Activated CD4-positive, alpha-beta T cell treated with anti-CD3 and anti-CD28 coated beads, Interleukin-2, amount 10 ng/mL, durations not matched to agents 7 days and 5 days (primary cell): ENCODE measurements around the gene GPC6. TPM values are rescaled to one million over a fixed set of nuclear protein-coding genes. Genes with fewer than 3 reads are reported as not detected.

ENCODE experiments used
- CTCF ChIA-PET: fragments of 350-600 bp; sonication (Branson Sonifier 250); formaldehyde crosslinking; loops from one replicate; lab custom pipeline; 2021; ENCODE audit warnings: antibody characterized with exemption; lab: Charles Lee
- POLR2A ChIA-PET: fragments of 350-600 bp; sonication (Branson Sonifier 250); formaldehyde crosslinking; loops from one replicate; lab custom pipeline; 2021; ENCODE audit warnings: antibody characterized with exemption; lab: Charles Lee
- DNase-seq: peaks from one replicate; pipeline ENCODE4 v3.0.0-alpha.2; 2020
- H3K27ac Mint-ChIP-seq: one replicate; pipeline ENCODE4 v1.8.0; 2021; ENCODE audit warnings: mild to moderate bottlenecking, moderate library complexity, mixed read lengths
- H3K27me3 Mint-ChIP-seq: one replicate; pipeline ENCODE4 v1.8.0; 2021; ENCODE audit warnings: mixed read lengths
- H3K36me3 Mint-ChIP-seq: one replicate; pipeline ENCODE4 v1.8.0; 2021; ENCODE audit warnings: low read depth, mixed read lengths
- H3K4me1 Mint-ChIP-seq: one replicate; pipeline ENCODE4 v1.8.0; 2021; ENCODE audit warnings: mixed read lengths
- H3K4me3 Mint-ChIP-seq: one replicate; pipeline ENCODE4 v1.8.0; 2021; ENCODE audit warnings: mild to moderate bottlenecking, moderate library complexity, mixed read lengths
- H3K9me3 Mint-ChIP-seq: one replicate; pipeline ENCODE4 v1.8.0; 2021; ENCODE audit warnings: mixed read lengths
- total RNA-seq, 2 experiments: library from RNA; stranded (reverse); gene quantifications; one replicate each; pipeline ENCODE4 v1.2.3, GENCODE V29; 2021

The GPC6 gene
- total RNA-seq, 2 experiments from 2014 or later = not detected

GRCh38 chr13:93621966-93622365 lies 395.4 kb downstream of the GPC6 start:
- no peaks in the 10 kb centered on the region for H3K36me3 Mint-ChIP-seq
- no peak overlapping the region for H3K4me3 Mint-ChIP-seq
- no peaks in the 10 kb centered on the region for H3K27me3 Mint-ChIP-seq
- POLR2A ChIA-PET = no interaction called here
- no peak overlapping the region for H3K27ac Mint-ChIP-seq
- CTCF ChIA-PET = no interaction called here
- H3K9me3 Mint-ChIP-seq = no peaks in the 10 kb centered on the region
- no peak for DNase-seq
- H3K4me1 Mint-ChIP-seq = no peaks in the 10 kb centered on the region

DNA sequence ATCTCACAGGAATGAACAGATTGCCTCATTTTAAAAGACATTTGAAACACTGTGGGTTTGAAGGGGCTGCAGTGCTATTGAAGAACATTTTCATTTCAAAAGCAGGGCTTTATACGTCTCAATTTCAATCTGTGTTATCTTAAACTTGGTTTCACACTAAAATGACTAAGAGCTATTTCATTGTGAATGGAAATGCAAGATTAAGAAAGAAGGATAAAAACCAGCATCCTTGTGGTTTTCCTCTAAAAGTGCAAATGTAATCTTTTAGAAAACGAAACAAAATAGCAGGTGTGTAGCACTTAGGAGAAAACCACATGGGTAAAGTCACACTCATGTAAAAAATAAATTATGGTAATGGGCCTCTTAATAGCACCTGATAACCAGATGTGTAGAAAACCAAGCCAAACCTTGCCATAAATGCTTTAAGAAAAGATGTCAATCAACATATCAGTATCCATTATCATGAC lies 397.7 kb downstream of the GPC6 start:
- no peak for DNase-seq
- ChIA-PET POLR2A (no interaction called here), CTCF (no interaction called here)
- no peaks in the 10 kb centered on the region for H3K36me3 Mint-ChIP-seq
- no peak overlapping the region for H3K4me3 Mint-ChIP-seq
- no peaks in the 10 kb centered on the region for H3K9me3 Mint-ChIP-seq
- no peak overlapping the region for H3K27ac Mint-ChIP-seq
- H3K27me3 Mint-ChIP-seq = no peaks in the 10 kb centered on the region
- no peaks in the 10 kb centered on the region for H3K4me1 Mint-ChIP-seq

DNA sequence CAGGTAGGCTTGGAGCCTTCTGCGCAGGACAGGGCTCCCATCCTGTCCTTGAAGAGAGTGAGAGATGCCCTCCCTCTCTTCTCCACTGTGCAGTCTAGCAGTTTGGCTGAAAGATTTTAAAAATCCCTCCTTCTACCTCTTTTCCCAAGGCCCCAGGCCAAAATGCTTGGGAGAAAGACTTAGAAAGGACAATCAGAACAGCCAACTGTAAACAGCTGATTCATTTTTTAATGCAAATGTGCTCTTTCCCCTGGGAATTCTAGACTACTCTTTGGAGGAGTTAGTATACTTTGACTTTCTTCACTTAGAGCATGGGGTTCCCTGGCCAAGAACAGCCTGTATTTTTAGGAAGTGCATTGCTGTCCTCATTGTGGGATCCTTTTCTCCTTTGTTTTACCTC lies 398.9 kb downstream of the GPC6 start:
- Mint-ChIP-seq H3K9me3 (no peaks in the 10 kb centered on the region), H3K4me3 (no peak overlapping the region), H3K27me3 (no peaks in the 10 kb centered on the region), H3K36me3 (no peaks in the 10 kb centered on the region), H3K27ac (no peak overlapping the region), H3K4me1 (no peaks in the 10 kb centered on the region)
- CTCF ChIA-PET = interaction anchor here (0.6 kb wide), 1 partner anchor 1549 kb away, joined by 4 read pairs; no protein-coding TSS in a partner anchor
- POLR2A ChIA-PET = no interaction called here
- DNase-seq = no peak

DNA sequence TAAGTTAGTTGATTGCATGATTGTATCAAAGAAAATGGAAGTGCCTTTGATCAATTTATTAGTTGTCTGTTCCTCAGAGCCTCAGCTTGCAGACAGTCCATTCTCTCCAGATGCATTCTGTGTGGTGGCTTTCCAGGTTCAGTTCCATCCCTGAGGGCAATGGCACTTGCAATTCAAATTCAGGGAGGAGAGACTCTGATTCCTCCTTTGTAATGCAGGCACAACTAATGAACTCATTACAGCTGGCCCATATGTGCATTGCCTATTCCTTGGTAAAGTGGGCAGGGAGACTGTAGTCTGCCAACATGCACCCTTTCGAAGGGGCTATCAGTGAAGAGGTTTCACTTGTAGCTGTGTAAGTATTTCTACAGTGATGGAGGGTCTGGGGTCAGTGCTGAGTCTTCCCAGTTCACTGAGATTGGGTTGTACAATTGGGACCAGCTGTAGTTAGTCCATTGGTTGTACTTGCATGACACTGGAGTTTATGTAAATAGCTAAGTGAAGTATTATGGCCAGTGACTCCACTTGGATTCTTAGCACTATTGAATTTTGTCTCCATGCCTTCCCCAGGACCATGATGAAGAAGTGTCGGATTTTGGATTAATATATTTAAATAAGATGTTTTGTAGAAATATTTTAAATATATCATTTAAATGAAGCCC lies 401.7 kb downstream of the GPC6 start:
- Mint-ChIP-seq H3K4me3 (no peak overlapping the region), H3K4me1 (no peaks in the 10 kb centered on the region), H3K36me3 (no peaks in the 10 kb centered on the region), H3K27me3 (no peaks in the 10 kb centered on the region), H3K9me3 (no peaks in the 10 kb centered on the region), H3K27ac (no peak overlapping the region)
- CTCF ChIA-PET = interaction anchor here (1.2 kb wide), 1 partner anchor 8 kb away, joined by 3 read pairs; no protein-coding TSS in a partner anchor
- POLR2A ChIA-PET = no interaction called here
- no peak for DNase-seq

DNA sequence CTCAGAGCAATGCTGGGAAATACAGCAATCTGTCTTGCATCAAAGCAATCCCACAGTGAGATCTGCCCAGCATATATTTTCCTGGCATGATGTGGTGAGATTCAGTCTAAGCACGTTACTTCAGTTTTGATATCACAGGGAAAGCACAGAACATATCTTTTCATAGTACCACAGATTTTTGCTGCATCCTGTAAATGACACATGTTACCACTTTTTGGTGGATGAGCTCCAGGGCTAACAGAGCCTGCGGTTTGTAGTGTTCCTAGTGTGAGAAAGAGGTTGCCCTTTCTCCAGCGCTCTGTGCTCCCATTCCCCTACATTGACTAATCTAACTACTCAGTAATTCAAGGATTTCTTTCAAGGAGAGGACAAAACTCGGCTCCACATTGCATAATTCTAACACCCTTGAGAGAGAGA lies 409.0 kb downstream of the GPC6 start:
- Mint-ChIP-seq H3K9me3 (no peaks in the 10 kb centered on the region), H3K4me1 (no peaks in the 10 kb centered on the region), H3K27me3 (no peaks in the 10 kb centered on the region), H3K4me3 (no peak overlapping the region), H3K27ac (no peak overlapping the region), H3K36me3 (no peaks in the 10 kb centered on the region)
- POLR2A ChIA-PET = no interaction called here
- DNase-seq = no peak
- CTCF ChIA-PET = no interaction called here

- Mint-ChIP-seq H3K4me1 (no peaks in the 10 kb centered on the region), H3K27ac (no peak overlapping the region), H3K27me3 (no peaks in the 10 kb centered on the region), H3K36me3 (no peaks in the 10 kb centered on the region), H3K4me3 (no peak overlapping the region), H3K9me3 (no peaks in the 10 kb centered on the region)
- ChIA-PET POLR2A (no interaction called here), CTCF (no interaction called here)
- no peak for DNase-seq
These were observed 411.2 kb downstream of the GPC6 start for GRCh38 chr13:93637852-93638251.

GRCh38 chr13:93640452-93640851 lies 413.8 kb downstream of the GPC6 start:
- DNase-seq = no peak
- no peak overlapping the region for H3K27ac Mint-ChIP-seq
- no peaks in the 10 kb centered on the region for H3K4me1 Mint-ChIP-seq
- CTCF ChIA-PET = no interaction called here
- H3K9me3 Mint-ChIP-seq = no peaks in the 10 kb centered on the region
- POLR2A ChIA-PET = no interaction called here
- H3K4me3 Mint-ChIP-seq = no peak overlapping the region
- H3K36me3 Mint-ChIP-seq = no peaks in the 10 kb centered on the region
- H3K27me3 Mint-ChIP-seq = no peaks in the 10 kb centered on the region

GRCh38 chr13:93646245-93646644 lies 419.6 kb downstream of the GPC6 start:
- ChIA-PET POLR2A (no interaction called here), CTCF (no interaction called here)
- Mint-ChIP-seq H3K4me1 (no peaks in the 10 kb centered on the region), H3K36me3 (no peaks in the 10 kb centered on the region), H3K27me3 (no peaks in the 10 kb centered on the region), H3K4me3 (no peak overlapping the region), H3K9me3 (no peaks in the 10 kb centered on the region), H3K27ac (no peak overlapping the region)
- no peak for DNase-seq

- Mint-ChIP-seq H3K36me3 (no peaks in the 10 kb centered on the region), H3K27me3 (no peaks in the 10 kb centered on the region), H3K27ac (no peak overlapping the region), H3K9me3 (no peaks in the 10 kb centered on the region), H3K4me3 (no peak overlapping the region), H3K4me1 (no peaks in the 10 kb centered on the region)
- POLR2A ChIA-PET = no interaction called here
- DNase-seq = no peak
- CTCF ChIA-PET = no interaction called here
These were observed 422.9 kb downstream of the GPC6 start for GRCh38 chr13:93649496-93649895.

GRCh38 chr13:93653776-93654175 lies 427.2 kb downstream of the GPC6 start:
- Mint-ChIP-seq H3K36me3 (no peaks in the 10 kb centered on the region), H3K4me1 (no peaks in the 10 kb centered on the region), H3K9me3 (no peaks in the 10 kb centered on the region), H3K4me3 (no peak overlapping the region), H3K27me3 (no peaks in the 10 kb centered on the region), H3K27ac (no peak overlapping the region)
- no peak for DNase-seq
- POLR2A ChIA-PET = no interaction called here
- CTCF ChIA-PET = no interaction called here

DNA sequence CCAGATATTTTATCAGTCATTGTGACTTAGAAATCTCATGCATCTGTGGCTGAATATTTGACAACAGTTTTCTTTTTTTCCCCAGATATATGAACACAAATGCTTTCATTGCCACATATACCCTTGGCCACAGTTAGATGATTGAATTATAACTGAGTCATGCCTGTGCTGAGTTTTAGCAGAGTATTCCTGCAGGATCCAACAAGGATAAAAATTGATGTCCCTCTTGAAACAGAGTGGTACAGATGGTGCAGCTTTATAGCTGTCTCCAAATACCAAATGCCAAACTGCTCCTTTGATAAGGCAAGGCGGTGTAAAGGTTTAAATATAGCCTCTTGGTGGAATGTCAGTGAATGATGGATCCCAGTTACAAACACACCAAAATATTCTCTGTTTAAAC lies 428.5 kb downstream of the GPC6 start:
- no peak overlapping the region for H3K27ac Mint-ChIP-seq
- ChIA-PET CTCF (no interaction called here), POLR2A (no interaction called here)
- H3K36me3 Mint-ChIP-seq = no peaks in the 10 kb centered on the region
- no peaks in the 10 kb centered on the region for H3K9me3 Mint-ChIP-seq
- H3K4me3 Mint-ChIP-seq = no peak overlapping the region
- no peaks in the 10 kb centered on the region for H3K4me1 Mint-ChIP-seq
- DNase-seq = no peak
- no peaks in the 10 kb centered on the region for H3K27me3 Mint-ChIP-seq

GRCh38 chr13:93660391-93661063 lies 433.9 kb downstream of the GPC6 start:
- H3K4me1 Mint-ChIP-seq = no peaks in the 10 kb centered on the region
- CTCF ChIA-PET = no interaction called here
- H3K4me3 Mint-ChIP-seq = no peak overlapping the region
- no peak for DNase-seq
- no peak overlapping the region for H3K27ac Mint-ChIP-seq
- POLR2A ChIA-PET = no interaction called here
- no peaks in the 10 kb centered on the region for H3K9me3 Mint-ChIP-seq
- no peaks in the 10 kb centered on the region for H3K27me3 Mint-ChIP-seq
- H3K36me3 Mint-ChIP-seq = no peaks in the 10 kb centered on the region

DNA sequence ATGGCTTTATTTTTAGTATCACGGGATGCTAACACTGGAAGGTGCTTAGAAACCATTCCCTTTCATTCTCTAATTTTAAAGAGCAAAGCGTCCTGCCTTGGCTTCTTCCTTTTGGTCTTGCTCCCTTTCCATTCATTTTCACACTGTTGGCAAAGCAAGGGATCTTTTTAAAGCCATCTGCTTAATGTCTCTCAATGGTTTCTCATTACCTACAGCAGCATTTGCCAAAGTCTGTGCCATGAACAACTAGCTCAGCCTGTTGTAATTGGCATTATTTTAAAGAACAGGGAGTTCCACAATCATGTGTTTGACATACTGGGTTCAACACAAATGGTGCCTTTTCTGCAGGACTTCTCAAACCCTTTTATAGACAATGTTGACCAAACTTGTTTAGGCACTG lies 444.3 kb downstream of the GPC6 start:
- ChIA-PET POLR2A (no interaction called here), CTCF (no interaction called here)
- H3K27ac Mint-ChIP-seq = no peak overlapping the region
- no peaks in the 10 kb centered on the region for H3K36me3 Mint-ChIP-seq
- H3K4me3 Mint-ChIP-seq = no peak overlapping the region
- no peaks in the 10 kb centered on the region for H3K4me1 Mint-ChIP-seq
- H3K27me3 Mint-ChIP-seq = no peaks in the 10 kb centered on the region
- H3K9me3 Mint-ChIP-seq = no peaks in the 10 kb centered on the region
- DNase-seq = no peak

- no peaks in the 10 kb centered on the region for H3K27me3 Mint-ChIP-seq
- CTCF ChIA-PET = no interaction called here
- H3K4me1 Mint-ChIP-seq = no peaks in the 10 kb centered on the region
- POLR2A ChIA-PET = no interaction called here
- DNase-seq = no peak
- no peaks in the 10 kb centered on the region for H3K9me3 Mint-ChIP-seq
- no peaks in the 10 kb centered on the region for H3K36me3 Mint-ChIP-seq
- no peak overlapping the region for H3K27ac Mint-ChIP-seq
- H3K4me3 Mint-ChIP-seq = no peak overlapping the region
These were observed 446.4 kb downstream of the GPC6 start for GRCh38 chr13:93672996-93673395.
